HepG2 (cell line): ENCODE measurements around the gene PCSK2. TPM values are rescaled to one million over a fixed set of nuclear protein-coding genes. Genes with fewer than 3 reads are reported as not detected.

Experiments
- ATAC-seq: fragments of 200-7000 bp; cut with Tn5 transposase; 3 replicates; pipeline ENCODE4 v1.9.1; 2020; ENCODE audit warnings: mild to moderate bottlenecking, moderate library complexity
- BruUV-seq: library from RNA; stranded (reverse); fragments of 400-500 nt; replicated peaks from 2 replicates; lab custom pipeline; 2021; lab: Mats Ljungman, UMichigan
- CTCF ChIA-PET: fragments of 300-600 bp; formaldehyde crosslinking; extraction: SDS; loops from one replicate; lab custom pipeline; 2021; ENCODE audit warnings: low total read pairs, inconsistent platforms, low intra/inter-chr PET ratio; lab: Yijun Ruan, JAX
- POLR2A ChIA-PET: fragments of 350-600 bp; sonication (Branson Sonifier 250); formaldehyde crosslinking; loops from one replicate; lab custom pipeline; 2020; ENCODE audit warnings: antibody characterized with exemption, inconsistent platforms; lab: Yijun Ruan, JAX
- DNase-seq: peaks from one replicate; pipeline ENCODE4 v3.0.0-alpha.2; 2015; ENCODE audit warnings: low spot score
- FAIRE-seq: peaks from 3 replicates; lab custom pipeline; 2011; peaks lifted over from hg19 to GRCh38; lab: Jason Lieb, UNC
- H2AFZ ChIP-seq: one replicate; pipeline ENCODE4 v1.6.1; 2011; ENCODE audit warnings: low read length, inconsistent platforms
- H3K27ac ChIP-seq: fragments of 300-600 bp; 3 replicates; pipeline ENCODE4 v1.8.0; 2011; ENCODE audit warnings: mixed run types, mild to moderate bottlenecking, mixed read lengths, low read length, inconsistent platforms; ENCODE audit not compliant: insufficient read depth; ENCODE audit errors: extremely low read length
- H3K27me3 ChIP-seq, 2 experiments: fragments of 200-600 bp in 1 of 2; 2 replicates in 1 of 2; 3 replicates in 1 of 2; pipeline versions ENCODE4 v1.6.0 to v1.8.0; 2011; ENCODE audit warnings: low read length in 2 of 2, mild to moderate bottlenecking in 2 of 2, moderate library complexity in 2 of 2, inconsistent platforms in 1 of 2; ENCODE audit not compliant: insufficient read depth in 2 of 2, control insufficient read depth in 1 of 2
- H3K36me3 ChIP-seq, 2 experiments: fragments of 200-600 bp in 1 of 2; replicated peaks in 1 of 2; 2 replicates in 1 of 2; 3 replicates in 1 of 2; pipeline versions ENCODE4 v1.5.1 to v1.8.0; 2011; ENCODE audit warnings: low read length in 2 of 2, inconsistent platforms in 1 of 2; ENCODE audit not compliant: insufficient read depth in 2 of 2, control insufficient read depth in 1 of 2
- H3K4me1 ChIP-seq: 2 replicates; pipeline ENCODE4 v1.5.1; 2012; ENCODE audit warnings: low read length, inconsistent platforms; ENCODE audit not compliant: insufficient read depth
- H3K4me2 ChIP-seq: 2 replicates; pipeline ENCODE4 v1.6.0; 2011; ENCODE audit warnings: low read depth, low read length, inconsistent platforms
- H3K4me3 ChIP-seq, 3 experiments: fragments of 200-600 bp in 1 of 3; sonication (generic), shearing (Covaris generic) in 1 of 3; replicated peaks in 1 of 3; 2 replicates each; pipeline ENCODE4 v1.5.1; 2011 to 2016; ENCODE audit warnings: low read length in 3 of 3, inconsistent platforms in 2 of 3, low read depth in 2 of 3, mild to moderate bottlenecking in 2 of 3, control low read depth in 1 of 3, mixed read lengths in 1 of 3; ENCODE audit not compliant: insufficient read depth in 1 of 3
- H3K79me2 ChIP-seq: one replicate; pipeline ENCODE4 v1.6.1; 2011; ENCODE audit warnings: low read length, inconsistent platforms; ENCODE audit not compliant: insufficient read depth
- H3K9ac ChIP-seq: 2 replicates; pipeline ENCODE4 v1.6.0; 2011; ENCODE audit warnings: mild to moderate bottlenecking, low read depth, low read length, inconsistent platforms; ENCODE audit not compliant: insufficient read depth
- H3K9me3 ChIP-seq: 2 replicates; pipeline ENCODE4 v1.5.1; 2012; ENCODE audit warnings: mild to moderate bottlenecking, low read length
- H4K20me1 ChIP-seq: 2 replicates; pipeline ENCODE4 v1.6.0; 2011; ENCODE audit warnings: inconsistent platforms, mild to moderate bottlenecking, low read length, moderate library complexity; ENCODE audit not compliant: insufficient read depth
- BATF2 ChIP-seq: sonication (generic); formaldehyde crosslinking; IDR thresholded peaks from 2 replicates; pipeline ENCODE4 v1.8.0; 2022; ENCODE audit warnings: mild to moderate bottlenecking, missing genetic modification reagents, moderate library complexity
- CBX1 ChIP-seq: IDR thresholded peaks from one replicate; pipeline ENCODE4 v1.6.1; 2016; ENCODE audit warnings: antibody characterized with exemption, low read depth
- EZH2 ChIP-seq: conservative IDR thresholded peaks from 2 replicates; pipeline ENCODE4 v1.6.1; 2012; ENCODE audit warnings: mild to moderate bottlenecking, low read depth, low read length, moderate library complexity
- HMGA1 ChIP-seq: sonication (generic); formaldehyde crosslinking; conservative IDR thresholded peaks from 2 replicates; pipeline ENCODE4 v1.4.0; 2020; ENCODE audit warnings: missing genetic modification reagents
- KLF13 ChIP-seq: sonication (generic); formaldehyde crosslinking; IDR thresholded peaks from 2 replicates; pipeline ENCODE4 v1.4.0; 2020; ENCODE audit warnings: mild to moderate bottlenecking, missing genetic modification reagents
- KLF9 ChIP-seq: IDR thresholded peaks from 2 replicates; pipeline ENCODE4 v1.6.1; 2016; ENCODE audit warnings: low read depth
- NFE2L2 ChIP-seq: fragments of 150-350 bp; IDR thresholded peaks from 2 replicates; pipeline ENCODE4 v1.6.1; 2014; ENCODE audit warnings: low read length
- NRL ChIP-seq: sonication (generic); formaldehyde crosslinking; IDR thresholded peaks from 2 replicates; pipeline ENCODE4 v1.5.0; 2020; ENCODE audit warnings: missing genetic modification reagents, mild to moderate bottlenecking, moderate library complexity, borderline replicate concordance
- SKIL ChIP-seq: sonication (generic); formaldehyde crosslinking; IDR thresholded peaks from 2 replicates; pipeline ENCODE4 v1.8.0; 2022; ENCODE audit warnings: missing genetic modification reagents, mild to moderate bottlenecking, moderate library complexity, borderline replicate concordance
- SOX5 ChIP-seq: IDR thresholded peaks from 2 replicates; pipeline ENCODE4 v1.6.1; 2016; ENCODE audit warnings: borderline replicate concordance
- THRA ChIP-seq: sonication (generic); formaldehyde crosslinking; IDR thresholded peaks from 2 replicates; pipeline ENCODE4 v1.4.0; 2020; ENCODE audit warnings: missing genetic modification reagents, borderline replicate concordance
- ZBTB44 ChIP-seq: sonication (generic); formaldehyde crosslinking; IDR thresholded peaks from 2 replicates; pipeline ENCODE4 v1.4.0; 2020; ENCODE audit warnings: missing genetic modification reagents
- ZFP82 ChIP-seq: sonication (generic); formaldehyde crosslinking; IDR thresholded peaks from 2 replicates; pipeline ENCODE4 v1.5.1; 2020; ENCODE audit warnings: mild to moderate bottlenecking, missing genetic modification reagents, borderline replicate concordance
- ZNF225 ChIP-seq: sonication (generic); formaldehyde crosslinking; IDR thresholded peaks from 2 replicates; pipeline ENCODE4 v1.4.0; 2020; ENCODE audit warnings: mild to moderate bottlenecking, missing genetic modification reagents
- ZNF264 ChIP-seq: sonication (generic); formaldehyde crosslinking; IDR thresholded peaks from 2 replicates; pipeline ENCODE4 v1.4.0; 2020; ENCODE audit warnings: missing genetic modification reagents
- ZNF629 ChIP-seq: sonication (generic); formaldehyde crosslinking; conservative IDR thresholded peaks from 2 replicates; pipeline ENCODE4 v1.5.0; 2020; ENCODE audit warnings: missing genetic modification reagents
- ZSCAN30 ChIP-seq: sonication (generic); formaldehyde crosslinking; IDR thresholded peaks from 2 replicates; pipeline ENCODE4 v1.5.0; 2020; ENCODE audit warnings: mild to moderate bottlenecking, missing genetic modification reagents
- WGBS: methylation state at CpG from one replicate; pipeline ENCODE4 v1.1.6; 2017; ENCODE audit warnings: low lambda C conversion rate; 5-methylcytosine and 5-hydroxymethylcytosine counted together
- in situ Hi-C: cut with HindIII; loops from 2 replicates; pipeline ENCODE4 v1.10.0; 2017; ENCODE audit warnings: low pct_unique_long_range_greater_than_20kb; ENCODE audit not compliant: extremely low pct_ligation_motif_present
- intact Hi-C: fragments of 100-400 bp; cut with micrococcal nuclease; formaldehyde crosslinking; loops from one replicate; pipeline ENCODE4 v1.10.0; 2022; ENCODE audit not compliant: unreplicated experiment
- polyA plus RNA-seq, 8 experiments: library from polyadenylated mRNA; depleted of rRNA in 3 of 8; stranded (reverse) in 7 of 8; unstranded in 1 of 8; fragments of >200 nt; fragmentation: Illumina TruSeq in 4 of 8; extraction: Trizol in 4 of 8; gene quantifications; 2 replicates each; pipeline versions ENCODE4 v1.2.1 to v1.2.3, GENCODE V29; 2011 to 2016; ENCODE audit warnings: low read depth in 4 of 8, missing spikeins in 1 of 8, mixed read lengths in 1 of 8; ENCODE audit not compliant: insufficient read depth in 1 of 8
- total RNA-seq, 5 experiments: library from RNA; depleted of rRNA; stranded (reverse); fragments of >200 nt; fragmentation: Illumina TruSeq; extraction: Trizol; gene quantifications; 2 replicates each; pipeline ENCODE4 v1.2.3, GENCODE V29; 2016; ENCODE audit warnings: low read depth in 1 of 5

PCSK2 gene
- total and polyA plus RNA-seq, 2 of the 13 experiments (the other 11 are each of a cell fraction or from before 2014, with no cell fraction given): not detected

GRCh38 chr20:17327185-17328148 lies 100.6 kb downstream of the PCSK2 start:
- Histone ChIP-seq H3K9ac (no peak overlapping the region), H3K27ac (no peak overlapping the region), H3K79me2 (no peaks in the 10 kb centered on the region), H3K36me3 (no peaks in the 10 kb centered on the region), H2AFZ (no peak overlapping the region), H3K27me3 (peaks cover 1 to 12% of the 10 kb centered on the region in 2 experiments; a peak in 2 of 5 replicates), H3K9me3 (no peaks in the 10 kb centered on the region), H3K4me1 (no peaks in the 10 kb centered on the region), H3K4me3 (no peak overlapping the region), H3K4me2 (no peak overlapping the region), H4K20me1 (no peaks in the 10 kb centered on the region)
- no TSS peak for BruUV-seq
- DNase-seq (no peak), ATAC-seq (no peak), FAIRE-seq (no peak)
- 34% methylated on average over 28 of the region's 28 CpGs for WGBS
- ChIA-PET CTCF (no interaction called here), POLR2A (no interaction called here)
- no peak for TF ChIP-seq NRL (CRISPR knock-in tag)
- no peak for TF ChIP-seq KLF9 (CRISPR knock-in tag)
- no peak for TF ChIP-seq THRA (CRISPR knock-in tag)
- no peak for TF ChIP-seq BATF2 (CRISPR knock-in tag)
- TF ChIP-seq NFE2L2: peak; percentile 40
- no peak for TF ChIP-seq ZNF264 (CRISPR knock-in tag)
- TF ChIP-seq ZSCAN30 (CRISPR knock-in tag): no peak
- no peak for TF ChIP-seq ZNF629
- TF ChIP-seq CBX1: no peak
- no peak for TF ChIP-seq SOX5 (CRISPR knock-in tag)
- TF ChIP-seq ZBTB44 (CRISPR knock-in tag): no peak
- no peak for TF ChIP-seq SKIL (CRISPR knock-in tag)
- TF ChIP-seq ZFP82: no peak
- 0 out of 2 replicates have a peak, but pooled peaks have one; percentile 53 for TF ChIP-seq EZH2
- TF ChIP-seq ZNF225 (CRISPR knock-in tag): no peak
- no peak for TF ChIP-seq KLF13 (CRISPR knock-in tag)
- no peak for TF ChIP-seq HMGA1 (CRISPR knock-in tag)
- intact Hi-C loops (no loop called here), in situ Hi-C loops (no loop called here)
